VCaP (cell line): ENCODE results near the gene CAMK2B.

Source experiments
- H3K27ac ChIP-seq: fragments of 450-650 bp; 2 replicates; pipeline ENCODE4 v1.5.1; 2017
- TF ChIP-seq, protein P1 (sequence below): fragments of 450-650 bp; conservative IDR thresholded peaks from 2 replicates; pipeline ENCODE4 v1.5.1; 2017; ENCODE audit warnings: mild to moderate bottlenecking, moderate library complexity

Gene CAMK2B

GRCh38 chr7:44206008-44206407 lies 119.4 kb downstream of the CAMK2B start:
- TF ChIP-seq, protein P1, sequence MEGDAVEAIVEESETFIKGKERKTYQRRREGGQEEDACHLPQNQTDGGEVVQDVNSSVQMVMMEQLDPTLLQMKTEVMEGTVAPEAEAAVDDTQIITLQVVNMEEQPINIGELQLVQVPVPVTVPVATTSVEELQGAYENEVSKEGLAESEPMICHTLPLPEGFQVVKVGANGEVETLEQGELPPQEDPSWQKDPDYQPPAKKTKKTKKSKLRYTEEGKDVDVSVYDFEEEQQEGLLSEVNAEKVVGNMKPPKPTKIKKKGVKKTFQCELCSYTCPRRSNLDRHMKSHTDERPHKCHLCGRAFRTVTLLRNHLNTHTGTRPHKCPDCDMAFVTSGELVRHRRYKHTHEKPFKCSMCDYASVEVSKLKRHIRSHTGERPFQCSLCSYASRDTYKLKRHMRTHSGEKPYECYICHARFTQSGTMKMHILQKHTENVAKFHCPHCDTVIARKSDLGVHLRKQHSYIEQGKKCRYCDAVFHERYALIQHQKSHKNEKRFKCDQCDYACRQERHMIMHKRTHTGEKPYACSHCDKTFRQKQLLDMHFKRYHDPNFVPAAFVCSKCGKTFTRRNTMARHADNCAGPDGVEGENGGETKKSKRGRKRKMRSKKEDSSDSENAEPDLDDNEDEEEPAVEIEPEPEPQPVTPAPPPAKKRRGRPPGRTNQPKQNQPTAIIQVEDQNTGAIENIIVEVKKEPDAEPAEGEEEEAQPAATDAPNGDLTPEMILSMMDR, result no peak
- H3K27ac ChIP-seq, result no peak overlapping the region

DNA sequence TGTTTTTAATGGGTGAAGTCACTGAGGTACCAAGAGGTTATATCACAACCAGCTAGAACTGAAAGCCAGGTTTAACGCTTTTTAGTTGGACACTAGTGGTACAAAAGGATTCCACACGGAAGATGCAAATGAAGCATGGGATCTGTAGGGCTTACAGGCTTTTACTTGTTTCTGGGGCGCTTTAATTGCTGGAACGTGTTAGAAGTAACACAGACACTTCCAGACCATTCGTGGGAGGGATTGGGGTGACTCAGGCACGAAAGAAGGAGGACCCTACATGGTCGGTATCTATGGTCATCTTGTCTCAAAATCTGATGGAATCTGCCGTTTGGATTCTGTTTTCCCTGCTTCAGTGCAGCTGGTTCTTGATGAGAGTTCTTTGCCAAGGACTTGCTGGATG lies 123.6 kb downstream of the CAMK2B start:
- TF ChIP-seq, protein P1, result no peak
- peak overlapping the region; percentile 77 for H3K27ac ChIP-seq

DNA sequence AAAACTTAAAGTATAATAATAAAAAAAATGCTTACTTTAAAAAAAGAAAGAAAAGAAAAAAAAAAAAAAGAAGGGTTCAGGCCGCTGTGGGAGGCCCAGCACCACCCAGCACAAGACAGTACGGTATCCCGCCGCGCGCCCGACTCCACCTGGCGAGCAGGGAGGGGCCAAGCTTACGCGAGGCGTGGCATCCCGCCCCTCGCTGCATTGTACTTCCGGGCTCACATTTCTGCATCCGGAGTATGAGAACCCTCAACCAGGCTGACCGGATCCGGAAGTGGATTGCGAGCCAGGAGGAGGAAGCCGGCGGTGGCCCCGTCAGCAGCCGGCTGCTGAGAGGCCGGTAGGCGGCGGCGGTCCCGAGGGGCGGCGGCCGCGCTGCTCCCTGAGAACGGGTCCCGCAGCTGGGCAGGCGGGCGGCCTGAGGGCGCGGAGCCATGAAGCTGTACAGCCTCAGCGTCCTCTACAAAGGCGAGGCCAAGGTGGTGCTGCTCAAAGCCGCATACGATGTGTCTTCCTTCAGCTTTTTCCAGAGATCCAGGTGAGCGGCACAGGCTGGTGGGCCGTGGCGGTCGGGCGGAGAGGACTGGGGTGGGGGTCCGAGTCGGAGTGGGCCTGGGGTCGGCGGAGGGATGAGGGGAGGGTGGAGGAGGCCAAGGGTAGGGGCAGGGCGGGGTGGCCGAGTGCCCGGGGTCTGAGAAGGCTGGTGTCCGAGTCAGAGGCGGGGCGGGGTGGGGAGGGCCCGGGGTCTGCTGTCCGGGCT lies 124.5 kb downstream of the CAMK2B start, which contains the start of gene YKT6:
YKT6 (plus strand) TSS at position 280 of the 763 bp plus-strand sequence; CDS start at position 438, 158 bp downstream.
- peak within 1 kb of the TSS; percentile 77 for H3K27ac ChIP-seq
- TF ChIP-seq, protein P1, result peak; percentile 77

- H3K27ac ChIP-seq, result peak overlapping the region; percentile 77
Observed at GRCh38 chr7:44200163-44200562, 125.2 kb downstream of the CAMK2B start.

DNA sequence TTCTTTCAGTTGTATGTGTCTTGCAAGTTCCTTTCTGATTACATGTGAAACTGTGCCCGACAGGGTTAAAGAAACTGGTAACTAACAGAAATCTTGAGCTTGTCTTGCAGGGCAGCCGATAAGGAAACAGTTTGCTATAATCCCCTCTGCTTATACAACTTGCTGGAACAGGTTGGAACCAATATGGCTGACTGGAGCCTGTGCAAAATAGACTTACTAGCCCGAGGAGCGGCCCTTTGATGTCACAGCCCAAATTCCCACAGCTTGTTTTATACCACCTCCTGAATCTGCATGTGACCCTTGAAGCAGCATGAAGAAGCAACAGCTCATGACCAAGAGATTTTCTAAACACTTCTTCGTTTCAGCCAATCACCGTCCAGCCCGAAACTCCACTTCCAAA lies 127.9 kb downstream of the CAMK2B start:
- no peak overlapping the region for H3K27ac ChIP-seq
- TF ChIP-seq, protein P1, result no peak

DNA sequence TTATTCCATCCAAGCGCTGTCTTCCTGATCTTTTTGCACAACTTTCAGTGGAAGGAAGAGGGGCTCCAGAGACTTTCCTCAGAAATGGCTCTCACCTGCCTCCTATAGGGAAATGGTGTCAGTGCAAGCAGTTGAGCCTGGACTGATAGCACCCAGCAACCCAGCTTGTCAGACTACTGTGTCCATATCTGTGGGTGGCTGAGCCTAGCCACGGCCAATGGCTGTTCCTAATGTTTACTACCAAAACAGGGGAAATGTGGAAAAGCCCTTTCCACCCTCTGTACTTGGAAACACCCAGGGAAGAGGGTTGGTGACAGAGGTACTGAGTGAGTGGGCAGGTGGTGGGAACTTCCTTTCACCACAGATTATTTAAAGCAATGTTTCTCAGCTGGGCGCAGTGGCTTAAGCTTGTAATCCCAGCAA lies 128.9 kb downstream of the CAMK2B start:
- TF ChIP-seq, protein P1, result peak; percentile 66
- no peak overlapping the region for H3K27ac ChIP-seq

DNA sequence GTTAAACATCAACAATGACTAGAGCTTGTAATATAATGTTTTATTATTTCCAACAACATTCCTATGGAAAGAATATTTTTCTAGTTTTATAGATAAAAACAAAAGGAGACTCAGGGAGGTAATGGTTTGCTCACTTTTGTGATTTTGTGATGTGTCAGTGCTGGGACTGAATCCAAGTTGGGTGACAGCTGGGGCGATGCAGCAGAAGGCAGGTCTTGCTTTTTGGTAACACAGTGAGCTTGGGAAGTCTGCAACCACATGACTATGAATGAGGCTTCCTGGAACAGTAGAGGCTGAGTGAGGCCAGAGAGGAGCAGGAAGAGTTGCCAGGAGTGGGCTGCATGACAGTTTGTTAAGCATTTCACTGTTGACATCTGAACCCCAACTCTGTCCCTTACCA lies 129.5 kb downstream of the CAMK2B start:
- TF ChIP-seq, protein P1, result no peak
- no peak overlapping the region for H3K27ac ChIP-seq

- TF ChIP-seq, protein P1, result no peak
- no peak overlapping the region for H3K27ac ChIP-seq
Observed at GRCh38 chr7:44194562-44195145, 130.7 kb downstream of the CAMK2B start.
